CD14-positive monocyte (primary cell): ENCODE results near the gene MSI2. TPM values are rescaled to one million over a fixed set of nuclear protein-coding genes. Genes with fewer than 3 reads are reported as not detected.

Experiments used
- DNase-seq, 3 donors: peaks; one replicate each; pipeline ENCODE4 v3.0.0-alpha.2; 2011 to 2022
- H2AFZ ChIP-seq: 2 replicates; pipeline ENCODE4 v1.6.0; 2012; ENCODE audit warnings: mild to moderate bottlenecking, low read depth, low read length, inconsistent platforms; ENCODE audit not compliant: insufficient read depth, poor library complexity, severe bottlenecking
- H3K27ac ChIP-seq, 2 donors: 1 replicate in 1 of 2; 2 replicates in 1 of 2; pipeline ENCODE4 v1.5.1; 2012 to 2013; ENCODE audit warnings: low read length in 2 of 2, control low read depth in 1 of 2, inconsistent platforms in 1 of 2, low read depth in 1 of 2, mild to moderate bottlenecking in 1 of 2
- H3K27me3 ChIP-seq, 2 donors: one replicate each; pipeline versions ENCODE4 v1.6.0 to v1.6.1; 2011 to 2013; ENCODE audit warnings: low read length in 2 of 2; ENCODE audit not compliant: control insufficient read depth in 2 of 2, insufficient read depth in 2 of 2
- H3K36me3 ChIP-seq, 2 donors: replicated peaks in 1 of 2; 1 replicate in 1 of 2; 2 replicates in 1 of 2; pipeline versions ENCODE4 v1.5.1 to v1.6.1; 2012 to 2013; ENCODE audit warnings: low read length in 2 of 2, control low read depth in 1 of 2, inconsistent platforms in 1 of 2, mild to moderate bottlenecking in 1 of 2; ENCODE audit not compliant: insufficient read depth in 2 of 2, control insufficient read depth in 1 of 2
- H3K4me1 ChIP-seq, 2 donors: 1 replicate in 1 of 2; 2 replicates in 1 of 2; pipeline versions ENCODE4 v1.5.1 to v1.6.1; 2012 to 2013; ENCODE audit warnings: low read length in 2 of 2, control low read depth in 1 of 2, inconsistent platforms in 1 of 2, mild to moderate bottlenecking in 1 of 2, moderate library complexity in 1 of 2; ENCODE audit not compliant: insufficient read depth in 2 of 2, control insufficient read depth in 1 of 2
- H3K4me2 ChIP-seq: replicated peaks from 2 replicates; pipeline ENCODE3; 2012; ENCODE audit warnings: low read length, moderate library complexity, mild to moderate bottlenecking; ENCODE audit not compliant: poor library complexity, severe bottlenecking; ENCODE audit errors: extremely low read depth
- H3K4me3 ChIP-seq, 3 experiments: fragments of 200-600 bp in 1 of 3; sonication (generic) in 1 of 3; replicated peaks in 1 of 3; 1 replicate in 2 of 3; 2 replicates in 1 of 3; pipeline ENCODE4 v1.5.1; 2011 to 2013; ENCODE audit warnings: low read length in 3 of 3, mild to moderate bottlenecking in 3 of 3, control low read depth in 2 of 3, low read depth in 2 of 3, inconsistent platforms in 1 of 3, moderate library complexity in 1 of 3
- H3K79me2 ChIP-seq: 2 replicates; pipeline ENCODE4 v1.6.0; 2012; ENCODE audit warnings: mild to moderate bottlenecking, control low read depth, inconsistent platforms, low read length, moderate library complexity; ENCODE audit not compliant: insufficient read depth
- H3K9ac ChIP-seq: 2 replicates; pipeline ENCODE4 v1.6.0; 2017; ENCODE audit warnings: low read length, mild to moderate bottlenecking; ENCODE audit not compliant: insufficient read depth, poor library complexity, severe bottlenecking
- H3K9me3 ChIP-seq, 2 donors: replicated peaks in 1 of 2; 1 replicate in 1 of 2; 2 replicates in 1 of 2; pipeline versions ENCODE4 v1.5.1 to v1.6.1; 2012 to 2013; ENCODE audit warnings: low read length in 2 of 2, control low read depth in 1 of 2; ENCODE audit not compliant: control insufficient read depth in 1 of 2, insufficient read depth in 1 of 2
- H4K20me1 ChIP-seq: 2 replicates; pipeline ENCODE4 v1.6.0; 2012; ENCODE audit warnings: mild to moderate bottlenecking, low read length, control low read depth, moderate library complexity; ENCODE audit not compliant: insufficient read depth
- H3K27ac Mint-ChIP-seq, 7 donors: one replicate each; pipeline ENCODE4 v1.8.0; 2020; ENCODE audit warnings: mild to moderate bottlenecking in 7 of 7, mixed read lengths in 7 of 7, moderate library complexity in 6 of 7, inconsistent platforms in 2 of 7
- H3K27me3 Mint-ChIP-seq, 3 donors: one replicate each; pipeline ENCODE4 v1.8.0; 2021 to 2022; ENCODE audit warnings: low read depth in 3 of 3, mild to moderate bottlenecking in 3 of 3, mixed read lengths in 3 of 3, moderate library complexity in 3 of 3, inconsistent platforms in 1 of 3
- H3K36me3 Mint-ChIP-seq, 2 donors: one replicate each; pipeline ENCODE4 v1.8.0; 2020; ENCODE audit warnings: mixed read lengths in 2 of 2, inconsistent platforms in 1 of 2, mild to moderate bottlenecking in 1 of 2
- H3K4me1 Mint-ChIP-seq: one replicate; pipeline ENCODE4 v1.8.0; 2020; ENCODE audit warnings: mild to moderate bottlenecking, mixed read lengths
- H3K4me3 Mint-ChIP-seq, 2 donors: one replicate each; pipeline ENCODE4 v1.8.0; 2020; ENCODE audit warnings: mild to moderate bottlenecking in 2 of 2, mixed read lengths in 2 of 2, moderate library complexity in 1 of 2
- H3K9me3 Mint-ChIP-seq, 7 donors: one replicate each; pipeline ENCODE4 v1.8.0; 2020 to 2022; ENCODE audit warnings: mixed read lengths in 7 of 7, mild to moderate bottlenecking in 6 of 7, moderate library complexity in 6 of 7, inconsistent platforms in 2 of 7
- CTCF ChIP-seq: fragments of 200-600 bp; IDR thresholded peaks from one replicate; pipeline ENCODE4 v1.8.0; 2022; ENCODE audit warnings: antibody characterized with exemption, mild to moderate bottlenecking
- WGBS: methylation state at CpG from one replicate; pipeline ENCODE4 v1.1.5; 2013; ENCODE audit warnings: missing lambda C conversion rate; ENCODE audit not compliant: insufficient coverage; 5-methylcytosine and 5-hydroxymethylcytosine counted together
- intact Hi-C, 2 donors: fragments of 100-400 bp; cut with micrococcal nuclease; formaldehyde crosslinking; loops; one replicate each; pipeline versions ENCODE4 v1.15.0 to v1.15.1; 2023
- polyA plus RNA-seq, 3 donors: library from polyadenylated mRNA; depleted of rRNA in 1 of 3; unstranded in 2 of 3; stranded (reverse) in 1 of 3; fragments of 300-500 nt in 2 of 3; fragments of >200 nt in 1 of 3; fragmentation: Illumina TruSeq in 2 of 3; gene quantifications; 1 replicate in 2 of 3; 2 replicates in 1 of 3; pipeline ENCODE4 v1.2.3, GENCODE V29; 2012 to 2021

MSI2 gene
- polyA plus RNA-seq, 3 donors: 0.20 to 6.6 (median 0.37) TPM

- Mint-ChIP-seq H3K27ac (peak overlapping the region in 3 of 7 donors; percentile 9 to 66 (median 54)), H3K27me3 (peaks cover 1 to 4% (median 3%) of the 10 kb centered on the region in 3 donors), H3K36me3 (peaks cover 12 to 24% of the 10 kb centered on the region in 2 donors), H3K9me3 (no peaks in the 10 kb centered on the region), H3K4me1 (peaks cover 48% of the 10 kb centered on the region), H3K4me3 (no peak overlapping the region)
- no peaks in the 10 kb centered on the region for H3K9me3 ChIP-seq
- peak overlapping the region in 1 of 3 experiments; percentile 54 for H3K4me3 ChIP-seq
- no peak overlapping the region for H3K27ac ChIP-seq
- no peak overlapping the region for H3K9ac ChIP-seq
- peaks cover 8% of the 10 kb centered on the region for H4K20me1 ChIP-seq
- H3K79me2 ChIP-seq: no peaks in the 10 kb centered on the region
- DNase-seq: no peak
- TF ChIP-seq CTCF: no peak
- H2AFZ ChIP-seq: no peak overlapping the region
- no peaks in the 10 kb centered on the region for H3K36me3 ChIP-seq
- peaks cover 24 to 27% of the 10 kb centered on the region in 2 donors for H3K4me1 ChIP-seq
- intact Hi-C loops: no loop called here
- peak overlapping the region; percentile 56 for H3K4me2 ChIP-seq
- no peaks in the 10 kb centered on the region for H3K27me3 ChIP-seq
- WGBS: 0% methylated on average over 1 of the region's 3 CpGs
Measured at GRCh38 chr17:57284583-57284982, 28.3 kb downstream of the MSI2 start.

- H3K9me3 Mint-ChIP-seq: no peaks in the 10 kb centered on the region
- peak overlapping the region in 2 of 3 experiments; percentile 3 to 54 for H3K4me3 ChIP-seq
- no peaks in the 10 kb centered on the region for H3K9me3 ChIP-seq
- H3K9ac ChIP-seq: no peak overlapping the region
- H3K27ac Mint-ChIP-seq: peak overlapping the region in 5 of 7 donors; percentile 9 to 66 (median 52)
- 0% methylated on average over 6 of the region's 13 CpGs for WGBS
- TF ChIP-seq CTCF: no peak
- DNase-seq: peak; percentile 29 to 46 (median 42)
- H3K4me3 Mint-ChIP-seq: peak overlapping the region; percentile 64 to 86
- intact Hi-C loops: no loop called here
- H3K36me3 ChIP-seq: no peaks in the 10 kb centered on the region
- peak overlapping the region; percentile 35 for H2AFZ ChIP-seq
- peaks cover 8% of the 10 kb centered on the region for H4K20me1 ChIP-seq
- peaks cover 51% of the 10 kb centered on the region for H3K4me1 Mint-ChIP-seq
- peaks cover 24 to 28% of the 10 kb centered on the region in 2 donors for H3K4me1 ChIP-seq
- peak overlapping the region; percentile 56 for H3K4me2 ChIP-seq
- H3K27ac ChIP-seq: no peak overlapping the region
- peaks cover 12 to 25% of the 10 kb centered on the region in 2 donors for H3K36me3 Mint-ChIP-seq
- H3K27me3 Mint-ChIP-seq: peaks cover 1 to 4% (median 3%) of the 10 kb centered on the region in 3 donors
- H3K27me3 ChIP-seq: no peaks in the 10 kb centered on the region
- H3K79me2 ChIP-seq: no peaks in the 10 kb centered on the region
Measured at GRCh38 chr17:57284984-57285646, 28.8 kb downstream of the MSI2 start.
